Omental fat pad (tissue), 4 donors: ENCODE measurements around the gene MADCAM1. TPM values are rescaled to one million over a fixed set of nuclear protein-coding genes. Genes with fewer than 3 reads are reported as not detected.

Source experiments
- small RNA-seq: library from RNA; depleted of rRNA; stranded (forward); fragments of <200 nt; gene quantifications from one replicate; pipeline ENCODE3, GENCODE V24; 2016
- total RNA-seq, 4 donors: library from RNA; depleted of rRNA; stranded (reverse); fragments of >200 nt; gene quantifications; one replicate each; pipeline ENCODE4 v1.1.0, GENCODE V29; 2016

Gene MADCAM1
- total RNA-seq, 4 donors from 2014 or later: 0.69 TPM; not detected in 3

Small RNA genes within 50 kb of the gene (small RNA-seq; reads per million reads assigned to genes)
- not detected for gene RNA5SP462

Other genes starting within 250 kb of the MADCAM1 start
- 10 to 100 TPM in 2 of 4 donors, 1 to 10 TPM in 2; 1.6 to 13.7 (median 9.2) TPM for gene PLPP2, start 205.1 kb upstream of the MADCAM1 start, total RNA-seq
- gene MIER2, start 151.7 kb upstream of the MADCAM1 start, total RNA-seq: 10 to 100 TPM in 3 of 4 donors, 1 to 10 TPM in 1; 8.6 to 25.7 (median 16.6) TPM
- gene C2CD4C, start 87.3 kb upstream of the MADCAM1 start, total RNA-seq: 1 to 10 TPM in 3 of 4 donors, under 1 TPM in 1; 0.19 to 9.6 (median 1.8) TPM
- gene SHC2, start 35.5 kb upstream of the MADCAM1 start, total RNA-seq: 10 to 100 TPM; 11.7 to 27.1 (median 18.8) TPM
- 10 to 100 TPM; 45.5 to 61.2 (median 46.1) TPM for gene TPGS1, start 11.0 kb downstream of the MADCAM1 start, total RNA-seq
- 10 to 100 TPM; 40.2 to 67.7 (median 55.5) TPM for gene CDC34, start 35.3 kb downstream of the MADCAM1 start, total RNA-seq
- 1 to 10 TPM in 2 of 4 donors, not detected in 2; 1.1 to 3.7 TPM for gene GZMM, start 47.6 kb downstream of the MADCAM1 start, total RNA-seq
- gene BSG, start 76.1 kb downstream of the MADCAM1 start, total RNA-seq: 100 to 1,000 TPM; 331 to 521 (median 417) TPM
- under 1 TPM in 2 of 4 donors, not detected in 2; 0.13 to 0.56 TPM for gene HCN2, start 93.4 kb downstream of the MADCAM1 start, total RNA-seq
- 10 to 100 TPM; 17.3 to 33.8 (median 30.1) TPM for gene POLRMT, start 137.1 kb downstream of the MADCAM1 start, total RNA-seq
- under 1 TPM in 1 of 4 donors, not detected in 3; 0.38 TPM for gene FGF22, start 143.4 kb downstream of the MADCAM1 start, total RNA-seq
- gene RNF126, start 166.7 kb downstream of the MADCAM1 start, total RNA-seq: 10 to 100 TPM; 40.1 to 87.7 (median 47.7) TPM
- 100 to 1,000 TPM; 120 to 212 (median 152) TPM for gene FSTL3, start 179.9 kb downstream of the MADCAM1 start, total RNA-seq
- gene PRSS57, start 199.0 kb downstream of the MADCAM1 start, total RNA-seq: under 1 TPM in 1 of 4 donors, not detected in 3; 0.95 TPM
- 100 to 1,000 TPM in 1 of 4 donors, 10 to 100 TPM in 3; 44.6 to 119 (median 54.8) TPM for gene PALM, start 212.4 kb downstream of the MADCAM1 start, total RNA-seq